GM12892 (cell line): ENCODE data around the gene SLC37A1.

ENCODE experiments used
- DNase-seq: peaks from one replicate; pipeline ENCODE4 v3.0.0; 2011; ENCODE audit not compliant: insufficient read length
- FAIRE-seq: peaks from 2 replicates; lab custom pipeline; 2011; peaks lifted over from hg19 to GRCh38; lab: Jason Lieb, UNC
- POLR2A ChIP-seq: IDR thresholded peaks from 2 replicates; pipeline ENCODE4 v1.6.1; 2011; ENCODE audit warnings: low read depth, low read length, control low read depth
- POLR2AphosphoS5 ChIP-seq: IDR thresholded peaks from 2 replicates; pipeline ENCODE4 v1.6.1; 2011; ENCODE audit warnings: low read depth, low read length, control low read depth
- TAF1 ChIP-seq: IDR thresholded peaks from 2 replicates; pipeline ENCODE4 v1.6.1; 2011; ENCODE audit warnings: low read depth, mild to moderate bottlenecking, control low read depth, low read length, borderline replicate concordance

Gene SLC37A1

DNA sequence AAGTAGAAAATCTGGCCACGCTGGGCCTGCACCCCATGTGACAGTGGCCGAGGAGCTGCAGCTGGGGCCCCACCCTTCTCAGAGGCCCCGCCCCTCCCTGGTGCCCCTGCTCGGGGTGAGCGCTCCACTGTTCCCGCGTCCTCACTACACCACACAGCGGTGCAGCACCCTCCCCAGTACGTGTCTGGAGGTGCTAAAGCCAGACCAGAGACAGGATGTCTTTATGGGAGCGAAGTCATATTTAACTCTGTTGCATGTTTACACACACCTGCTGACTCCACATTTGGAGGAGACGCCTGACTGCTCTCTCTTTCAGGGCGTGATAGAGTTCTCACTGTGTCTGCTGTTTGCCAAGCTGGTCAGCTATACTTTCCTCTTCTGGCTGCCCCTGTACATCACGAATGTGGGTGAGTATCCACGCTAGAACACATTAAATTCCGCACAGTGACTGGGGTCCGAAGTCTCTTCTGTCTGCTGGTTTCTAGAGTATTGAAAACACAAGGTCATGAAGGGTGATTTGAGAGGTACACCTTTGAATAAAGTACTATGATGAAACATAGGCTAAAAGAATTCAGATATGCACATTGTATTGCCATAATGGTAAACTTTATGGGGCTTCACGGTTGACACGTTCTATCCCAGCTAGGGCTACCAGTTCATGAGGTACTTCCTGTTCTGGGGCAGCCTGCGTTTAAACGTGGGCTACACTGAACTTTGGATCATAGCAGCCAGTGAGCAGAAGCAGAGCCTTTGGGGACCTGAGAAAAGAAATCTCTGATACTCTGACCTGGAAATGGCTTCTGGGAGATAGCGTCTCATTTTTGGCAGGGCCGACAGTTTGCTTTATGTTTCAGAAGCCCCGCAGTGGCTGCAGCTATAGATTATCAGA lies 48.4 kb downstream of the SLC37A1 start:
- FAIRE-seq = peak; percentile 81
- DNase-seq = peak; percentile 47
- no peak for TF ChIP-seq POLR2A
- TF ChIP-seq TAF1 = no peak
- no peak for TF ChIP-seq POLR2AphosphoS5

DNA sequence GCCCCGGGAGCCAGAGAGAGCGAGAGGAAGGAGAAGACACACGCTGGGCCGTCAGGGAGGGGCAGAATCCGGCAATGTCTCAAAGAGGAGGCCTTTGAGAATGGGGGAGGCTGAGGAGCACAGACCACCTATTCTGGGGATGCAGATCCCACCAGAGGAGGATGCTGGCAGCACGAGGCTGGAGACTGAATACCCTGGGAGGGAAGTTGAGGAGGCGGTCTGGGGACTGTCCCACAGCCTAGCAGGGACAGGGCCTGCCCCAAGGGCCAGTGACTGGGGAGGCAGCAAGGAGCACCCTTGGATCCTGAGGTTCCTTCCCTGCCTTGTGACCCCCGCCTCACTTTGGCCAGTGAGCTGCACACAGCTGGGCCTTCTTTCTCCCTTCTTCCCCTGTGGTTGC lies 49.2 kb downstream of the SLC37A1 start:
- DNase-seq = no peak
- TF ChIP-seq POLR2AphosphoS5 = no peak
- no peak for TF ChIP-seq TAF1
- no peak for TF ChIP-seq POLR2A
- no peak for FAIRE-seq

DNA sequence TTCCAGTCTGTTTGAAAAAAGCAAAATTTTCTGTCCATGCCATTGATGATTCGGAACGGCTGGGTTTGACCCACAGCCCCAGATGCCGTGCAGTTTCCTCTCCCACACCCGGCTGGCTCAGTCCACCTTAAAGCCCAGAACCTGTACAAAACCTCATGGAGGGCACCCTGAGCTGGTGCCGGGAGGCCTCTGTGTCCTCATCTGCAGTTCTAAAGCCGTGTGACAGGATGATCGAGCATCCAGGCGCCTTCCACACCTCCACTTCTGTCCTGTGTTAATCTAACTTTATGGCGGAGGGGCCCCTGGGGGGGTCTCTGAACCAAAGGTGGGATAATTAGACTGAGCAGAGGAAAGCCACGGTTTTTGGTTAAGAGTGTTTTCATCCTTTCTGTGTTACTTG lies 49.6 kb downstream of the SLC37A1 start:
- no peak for TF ChIP-seq POLR2A
- no peak for DNase-seq

DNA sequence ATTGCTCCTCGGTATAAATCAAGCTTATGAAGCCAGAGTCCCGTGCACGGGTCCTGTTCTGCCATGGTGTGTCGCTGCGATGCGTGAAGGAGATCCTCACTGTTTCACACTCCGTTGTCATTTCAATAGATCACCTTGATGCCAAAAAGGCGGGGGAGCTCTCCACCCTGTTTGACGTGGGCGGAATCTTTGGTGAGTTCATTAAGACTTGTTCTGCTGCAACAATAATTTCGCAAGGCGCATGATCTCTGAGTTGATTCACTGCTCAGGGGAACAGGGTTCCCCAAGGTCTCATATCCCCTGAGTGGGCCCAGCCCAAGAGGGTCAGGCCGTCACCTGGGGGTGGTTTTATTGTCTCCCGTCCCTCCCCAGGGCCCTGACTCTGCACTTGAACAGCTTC lies 50.0 kb downstream of the SLC37A1 start:
- FAIRE-seq (no peak), DNase-seq (no peak)
- TF ChIP-seq POLR2AphosphoS5 (no peak), TAF1 (no peak), POLR2A (no peak)

More for the DNA sequence above, 49.6 kb downstream of the SLC37A1 start:
- FAIRE-seq = no peak

DNA sequence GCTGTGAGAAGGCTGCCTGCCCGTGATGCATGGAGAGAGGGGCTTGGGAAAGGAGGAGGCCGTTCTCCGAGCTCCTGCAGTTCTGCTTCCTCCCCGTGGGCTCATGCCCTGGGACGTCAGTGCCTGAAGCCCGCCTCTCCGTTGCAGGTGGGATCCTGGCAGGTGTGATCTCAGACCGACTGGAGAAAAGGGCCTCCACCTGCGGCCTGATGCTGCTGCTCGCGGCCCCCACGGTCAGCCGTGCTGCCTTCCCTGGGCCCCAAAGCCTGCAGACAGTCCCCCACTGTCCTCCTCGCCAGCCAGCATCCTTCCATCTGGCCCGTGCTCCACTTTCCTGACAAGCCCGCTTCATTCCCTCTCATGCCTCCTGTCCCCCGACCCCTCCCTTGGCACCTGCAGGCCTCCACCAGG lies 50.9 kb downstream of the SLC37A1 start:
- DNase-seq (no peak), FAIRE-seq (no peak)
- no peak for TF ChIP-seq POLR2A
- TF ChIP-seq POLR2AphosphoS5 = no peak
- TF ChIP-seq TAF1 = no peak

DNA sequence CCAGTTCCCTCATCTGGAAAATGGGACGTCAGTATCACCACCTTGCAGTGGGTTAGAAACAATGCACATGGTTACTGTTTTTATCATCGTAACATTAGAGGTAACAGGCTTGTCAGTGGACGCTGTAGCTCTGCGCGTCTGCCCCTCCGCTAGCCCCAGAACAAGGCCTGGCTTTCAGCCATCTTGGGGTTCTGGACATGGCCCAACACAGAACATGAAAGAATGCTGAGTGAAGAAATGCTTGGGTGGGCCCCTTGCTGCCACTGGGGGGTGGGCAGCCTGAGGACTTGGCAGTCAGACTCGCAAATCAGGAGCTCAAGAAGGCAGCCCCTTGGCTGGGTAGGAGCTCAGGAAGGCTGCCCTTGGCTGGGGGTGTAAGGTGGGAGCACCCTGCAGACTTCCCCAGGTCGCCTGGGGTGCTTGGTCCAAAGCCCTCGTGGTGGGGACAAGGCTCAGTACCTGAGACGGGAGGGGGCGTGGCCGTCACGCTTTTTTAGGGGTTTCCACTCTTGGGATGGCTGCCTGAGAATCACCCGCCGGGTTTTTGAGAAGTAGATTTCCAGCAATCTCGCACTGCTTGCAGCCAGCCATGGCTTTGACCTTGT lies 51.7 kb downstream of the SLC37A1 start:
- FAIRE-seq = no peak
- DNase-seq = no peak
- TF ChIP-seq POLR2AphosphoS5 (no peak), TAF1 (no peak), POLR2A (no peak)

DNA sequence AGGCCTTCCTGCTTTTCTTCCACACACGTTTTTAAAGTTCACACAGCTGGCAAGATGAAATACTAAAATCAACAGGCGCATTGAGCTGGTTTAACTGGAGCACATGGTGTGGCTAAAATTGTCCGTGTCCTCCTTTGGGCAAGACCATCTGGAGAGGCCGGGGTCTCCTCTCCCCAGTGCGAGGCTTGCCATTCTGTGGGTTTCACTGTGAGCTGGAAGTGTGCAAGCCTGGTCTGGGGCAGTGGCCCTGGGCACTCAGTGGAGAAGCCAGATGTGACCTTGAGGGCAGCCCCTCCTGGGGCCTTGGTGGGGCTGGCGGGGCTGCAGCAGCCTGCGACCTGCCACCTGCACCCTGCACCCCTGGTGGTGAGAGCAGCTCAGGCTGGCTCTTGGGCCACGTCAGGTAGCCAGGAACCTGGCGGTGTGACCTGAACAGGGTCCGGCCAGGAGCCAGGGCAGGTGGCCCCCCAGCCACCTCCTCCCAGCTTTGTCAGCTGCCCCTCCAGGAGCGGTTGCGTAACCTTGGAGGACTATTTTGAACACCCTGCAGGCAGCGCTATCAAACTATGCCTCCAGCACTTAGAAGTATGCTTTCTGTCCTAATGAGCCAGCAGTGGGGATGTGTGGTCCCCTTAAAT lies 52.4 kb downstream of the SLC37A1 start:
- FAIRE-seq = no peak
- DNase-seq = no peak
- TF ChIP-seq TAF1 = no peak
- no peak for TF ChIP-seq POLR2A
- TF ChIP-seq POLR2AphosphoS5 = no peak

DNA sequence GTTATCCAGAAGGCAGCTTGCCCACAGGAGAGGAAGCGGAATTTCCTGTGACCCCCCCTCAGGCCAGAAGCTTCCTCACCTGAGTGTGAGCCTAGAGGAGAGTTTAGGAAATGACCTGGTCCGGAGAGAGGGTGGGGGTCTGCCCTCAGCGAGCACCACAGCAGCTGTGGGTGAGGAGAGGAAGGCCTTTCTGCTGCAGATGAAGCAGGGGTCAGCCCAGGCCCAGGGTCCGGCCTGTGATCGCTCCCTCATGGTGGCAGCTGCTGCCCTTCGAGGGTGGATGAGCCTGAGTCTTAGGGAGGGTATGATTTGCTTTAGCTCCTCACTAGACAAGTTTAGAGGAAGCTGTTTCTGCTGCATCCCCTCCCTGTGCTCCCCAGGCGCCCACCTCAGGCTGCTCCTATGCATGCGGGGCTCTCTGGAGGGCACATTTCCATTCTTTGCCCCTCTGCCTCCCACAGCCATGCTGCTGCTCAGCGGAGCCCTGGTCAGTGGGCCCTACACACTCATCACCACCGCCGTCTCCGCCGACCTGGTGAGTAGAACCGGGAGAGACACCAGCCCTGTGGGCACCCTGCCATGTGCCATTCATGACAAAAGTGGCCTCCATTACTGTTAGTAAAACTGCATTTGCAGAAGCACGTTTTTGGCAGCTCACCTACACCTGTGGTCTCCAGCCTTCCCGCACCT lies 53.0 kb downstream of the SLC37A1 start:
- DNase-seq = no peak
- no peak for FAIRE-seq

DNA sequence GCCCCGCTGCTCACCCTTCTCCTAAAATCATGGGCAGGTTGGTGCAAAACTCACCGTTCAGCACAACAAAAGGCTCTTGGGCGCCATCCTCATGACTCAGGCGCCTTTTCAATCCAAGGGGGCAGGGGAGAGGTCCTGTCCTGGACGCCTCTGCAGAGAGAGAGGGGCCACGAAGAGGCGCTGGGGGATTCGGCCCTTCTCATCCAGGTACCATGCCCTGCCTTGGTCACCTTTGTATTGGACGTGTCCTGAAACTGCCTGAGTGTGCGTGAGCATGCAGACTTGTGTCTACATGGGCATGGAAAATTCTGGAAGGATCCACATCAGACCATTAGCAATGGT lies 53.5 kb downstream of the SLC37A1 start:
- FAIRE-seq = no peak
- no peak for TF ChIP-seq POLR2AphosphoS5
- no peak for TF ChIP-seq POLR2A
- no peak for TF ChIP-seq TAF1
- DNase-seq = no peak

More for the DNA sequence above, 53.0 kb downstream of the SLC37A1 start:
- TF ChIP-seq TAF1 = no peak
- TF ChIP-seq POLR2A = no peak
- no peak for TF ChIP-seq POLR2AphosphoS5

DNA sequence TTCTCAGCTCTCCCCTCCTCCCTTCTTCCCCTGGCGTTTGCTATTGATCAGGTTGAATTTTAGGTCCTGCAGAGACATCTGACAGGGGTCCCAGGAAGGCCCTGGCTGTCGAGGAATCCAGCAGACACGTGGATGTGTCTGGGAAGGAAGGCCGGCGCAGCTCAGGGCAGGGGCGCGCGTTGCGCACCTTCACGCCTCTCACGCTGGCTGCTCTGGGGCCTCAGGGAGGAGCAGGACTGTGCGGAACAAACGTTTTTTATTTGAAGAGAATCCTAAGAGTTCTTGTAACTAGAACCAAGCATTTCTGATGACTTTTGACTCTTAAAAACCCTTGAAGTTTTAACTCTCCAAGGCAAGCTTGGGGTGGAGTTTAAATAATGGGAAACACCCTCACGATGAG lies 54.2 kb downstream of the SLC37A1 start:
- TF ChIP-seq TAF1 (no peak), POLR2A (no peak), POLR2AphosphoS5 (no peak)
- no peak for DNase-seq
- no peak for FAIRE-seq

DNA sequence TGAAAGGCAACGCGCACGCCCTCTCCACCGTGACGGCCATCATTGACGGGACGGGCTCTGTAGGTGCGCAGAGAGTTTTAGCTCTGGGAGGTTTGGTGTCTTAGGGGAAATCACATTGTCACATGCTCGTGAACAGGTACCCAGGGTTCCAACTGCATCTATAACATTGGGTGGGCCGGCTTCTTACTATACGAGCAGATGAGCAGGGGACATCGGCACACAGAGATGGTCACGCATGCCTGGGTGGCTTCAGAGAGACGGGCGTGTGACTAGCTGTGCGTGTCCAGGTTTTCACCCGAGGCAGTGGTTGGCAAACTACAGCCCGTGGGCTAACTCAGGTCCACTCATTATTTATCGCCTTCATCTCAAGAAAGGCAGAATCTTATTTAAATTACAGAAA lies 54.7 kb downstream of the SLC37A1 start:
- TF ChIP-seq POLR2A (no peak), TAF1 (no peak), POLR2AphosphoS5 (no peak)
- FAIRE-seq (no peak), DNase-seq (no peak)
